ENCODE data around the gene HEG1. TPM values are rescaled to one million over a fixed set of nuclear protein-coding genes. Genes with fewer than 3 reads are reported as not detected.

The HEG1 gene
- total and polyA plus RNA-seq, 4 donors, result 20.2 to 32.5 (median 26.3) TPM

- Histone ChIP-seq H3K4me1 (ENCODE audit: control insufficient read depth, insufficient read depth, low read length) (no peaks in the 10 kb centered on the region), H3K36me3 (ENCODE audit: control insufficient read depth, insufficient read depth, low read length) (no peaks in the 10 kb centered on the region), H3K27me3 (ENCODE audit: control insufficient read depth, insufficient read depth, low read length) (no peaks in the 10 kb centered on the region), H3K27ac (ENCODE audit: low read depth, low read length) (no peak overlapping the region), H3K4me3 (ENCODE audit: low read depth, low read length) (no peak overlapping the region), H3K9me3 (ENCODE audit: control insufficient read depth, insufficient read depth, low read length) (no peaks in the 10 kb centered on the region)
- no CpG with 5 or more reads among the region's 3 CpGs for WGBS (ENCODE audit: insufficient coverage)
- no peak for DNase-seq (ENCODE audit: low read depth in 4 of 6, low spot score in 6 of 6)
Observed at GRCh38 chr3:124984754-124985153, 71.0 kb downstream of the HEG1 start.

DNA sequence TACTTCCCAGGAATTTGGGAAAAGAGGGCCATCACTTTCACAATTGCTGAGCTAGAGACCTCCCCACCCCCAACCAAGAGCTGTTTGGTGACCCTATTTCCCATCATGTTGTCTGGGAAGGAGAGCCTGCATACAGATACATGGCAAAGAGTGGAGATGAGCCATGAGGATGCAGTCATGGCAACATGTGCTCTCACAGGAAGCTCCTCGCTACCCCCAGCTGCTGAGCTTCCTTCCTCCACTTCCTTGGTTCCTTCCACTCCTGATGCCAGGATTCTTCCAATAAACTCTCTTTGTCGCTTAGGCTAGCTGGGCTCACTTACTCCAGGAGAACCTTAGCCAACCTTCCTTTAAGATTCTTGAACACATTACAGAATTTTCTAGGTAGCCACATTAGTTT lies 72.9 kb downstream of the HEG1 start:
- Histone ChIP-seq H3K36me3 (ENCODE audit: control insufficient read depth, insufficient read depth, low read length) (no peaks in the 10 kb centered on the region), H3K27me3 (ENCODE audit: control insufficient read depth, insufficient read depth, low read length) (no peaks in the 10 kb centered on the region), H3K9me3 (ENCODE audit: control insufficient read depth, insufficient read depth, low read length) (no peaks in the 10 kb centered on the region), H3K4me3 (ENCODE audit: low read depth, low read length) (no peak overlapping the region), H3K27ac (ENCODE audit: low read depth, low read length) (no peak overlapping the region), H3K4me1 (ENCODE audit: control insufficient read depth, insufficient read depth, low read length) (no peaks in the 10 kb centered on the region)
- WGBS (ENCODE audit: insufficient coverage), result 93% methylated on average over 2 of the region's 2 CpGs
- no peak for DNase-seq (ENCODE audit: low read depth in 4 of 6, low spot score in 6 of 6)

DNA sequence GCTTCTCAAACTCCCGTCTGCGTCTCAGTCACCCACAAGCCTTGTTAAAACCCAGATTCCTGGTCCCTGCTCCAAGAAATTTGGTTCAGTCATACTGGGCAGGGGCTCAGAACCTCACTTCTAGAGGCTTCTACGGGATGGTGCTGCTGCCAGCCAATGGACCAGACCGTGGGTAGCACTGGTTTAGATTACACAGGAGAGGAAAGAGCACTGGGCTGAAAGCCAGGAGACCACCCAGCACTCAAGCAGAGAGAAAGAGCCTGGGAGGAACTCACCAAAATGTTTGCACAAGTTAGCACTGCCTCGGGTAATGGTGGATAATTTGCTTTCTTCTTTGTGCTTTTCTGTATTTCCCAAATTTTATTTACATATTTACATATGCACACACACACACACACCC lies 74.3 kb downstream of the HEG1 start:
- WGBS (ENCODE audit: insufficient coverage), result 29% methylated on average over 2 of the region's 5 CpGs
- no peak for DNase-seq (ENCODE audit: low read depth in 4 of 6, low spot score in 6 of 6)
- no peaks in the 10 kb centered on the region for H3K36me3 ChIP-seq (ENCODE audit: control insufficient read depth, insufficient read depth, low read length)
- H3K4me1 ChIP-seq (ENCODE audit: control insufficient read depth, insufficient read depth, low read length), result no peaks in the 10 kb centered on the region
- H3K27ac ChIP-seq (ENCODE audit: low read depth, low read length), result no peak overlapping the region
- H3K4me3 ChIP-seq (ENCODE audit: low read depth, low read length), result no peak overlapping the region
- H3K27me3 ChIP-seq (ENCODE audit: control insufficient read depth, insufficient read depth, low read length), result no peaks in the 10 kb centered on the region
- H3K9me3 ChIP-seq (ENCODE audit: control insufficient read depth, insufficient read depth, low read length), result no peaks in the 10 kb centered on the region

DNA sequence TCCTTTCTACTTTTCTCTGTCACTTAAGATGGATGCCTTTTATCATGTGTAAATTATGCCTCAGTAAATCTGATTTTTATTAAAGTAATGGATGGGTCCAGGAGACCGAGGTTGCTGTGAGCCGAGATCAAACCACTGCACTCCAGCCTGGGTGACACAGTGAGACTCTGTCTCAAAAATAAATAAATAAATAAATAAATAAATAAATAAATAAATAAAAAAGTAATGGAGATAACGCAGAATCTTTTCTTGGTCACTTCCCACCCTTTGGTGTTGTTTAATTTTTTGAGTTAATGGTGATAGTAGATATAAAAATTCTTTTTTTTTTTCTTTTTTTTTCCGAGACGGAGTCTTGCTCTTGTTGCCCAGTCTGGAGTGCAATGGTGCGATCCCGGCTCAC lies 77.2 kb downstream of the HEG1 start:
- DNase-seq (ENCODE audit: low read depth in 4 of 6, low spot score in 6 of 6), result no peak
- H3K27me3 ChIP-seq (ENCODE audit: control insufficient read depth, insufficient read depth, low read length), result no peaks in the 10 kb centered on the region
- 96% methylated on average over 4 of the region's 7 CpGs for WGBS (ENCODE audit: insufficient coverage)
- no peaks in the 10 kb centered on the region for H3K4me1 ChIP-seq (ENCODE audit: control insufficient read depth, insufficient read depth, low read length)
- H3K36me3 ChIP-seq (ENCODE audit: control insufficient read depth, insufficient read depth, low read length), result no peaks in the 10 kb centered on the region
- no peak overlapping the region for H3K27ac ChIP-seq (ENCODE audit: low read depth, low read length)
- H3K4me3 ChIP-seq (ENCODE audit: low read depth, low read length), result no peak overlapping the region
- H3K9me3 ChIP-seq (ENCODE audit: control insufficient read depth, insufficient read depth, low read length), result no peaks in the 10 kb centered on the region

DNA sequence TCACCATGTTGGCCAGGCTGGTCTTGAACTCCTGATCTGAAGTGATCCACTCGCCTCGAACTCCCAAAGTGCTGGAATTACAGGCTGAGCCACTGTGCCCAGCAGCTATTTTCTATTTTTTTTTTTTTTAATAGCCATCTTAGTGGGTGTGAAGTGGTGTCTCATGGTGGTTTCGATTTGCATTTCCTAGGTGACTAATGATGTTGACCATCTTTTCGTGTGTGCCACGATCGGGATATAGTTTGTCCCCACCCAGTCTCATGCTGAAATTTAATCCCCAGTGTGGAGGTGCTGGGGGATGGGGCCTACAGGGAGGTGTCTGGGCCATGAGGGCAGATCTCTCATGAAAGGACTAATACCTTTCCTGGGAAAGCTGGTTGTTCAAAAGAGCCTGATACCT lies 79.4 kb downstream of the HEG1 start:
- Histone ChIP-seq H3K4me1 (ENCODE audit: control insufficient read depth, insufficient read depth, low read length) (no peaks in the 10 kb centered on the region), H3K4me3 (ENCODE audit: low read depth, low read length) (no peak overlapping the region), H3K36me3 (ENCODE audit: control insufficient read depth, insufficient read depth, low read length) (peaks cover 4% of the 10 kb centered on the region), H3K27ac (ENCODE audit: low read depth, low read length) (no peak overlapping the region), H3K27me3 (ENCODE audit: control insufficient read depth, insufficient read depth, low read length) (no peaks in the 10 kb centered on the region), H3K9me3 (ENCODE audit: control insufficient read depth, insufficient read depth, low read length) (no peaks in the 10 kb centered on the region)
- DNase-seq (ENCODE audit: low read depth in 4 of 6, low spot score in 6 of 6), result no peak
- 89% methylated on average over 4 of the region's 6 CpGs for WGBS (ENCODE audit: insufficient coverage)

GRCh38 chr3:124974691-124975090 lies 81.1 kb downstream of the HEG1 start:
- H3K4me3 ChIP-seq (ENCODE audit: low read depth, low read length), result no peak overlapping the region
- H3K4me1 ChIP-seq (ENCODE audit: control insufficient read depth, insufficient read depth, low read length), result no peaks in the 10 kb centered on the region
- WGBS (ENCODE audit: insufficient coverage), result 80% methylated on average over 1 of the region's 2 CpGs
- H3K36me3 ChIP-seq (ENCODE audit: control insufficient read depth, insufficient read depth, low read length), result peaks cover 9% of the 10 kb centered on the region
- H3K9me3 ChIP-seq (ENCODE audit: control insufficient read depth, insufficient read depth, low read length), result no peaks in the 10 kb centered on the region
- H3K27me3 ChIP-seq (ENCODE audit: control insufficient read depth, insufficient read depth, low read length), result no peaks in the 10 kb centered on the region
- no peak for DNase-seq (ENCODE audit: low read depth in 4 of 6, low spot score in 6 of 6)
- H3K27ac ChIP-seq (ENCODE audit: low read depth, low read length), result no peak overlapping the region

DNA sequence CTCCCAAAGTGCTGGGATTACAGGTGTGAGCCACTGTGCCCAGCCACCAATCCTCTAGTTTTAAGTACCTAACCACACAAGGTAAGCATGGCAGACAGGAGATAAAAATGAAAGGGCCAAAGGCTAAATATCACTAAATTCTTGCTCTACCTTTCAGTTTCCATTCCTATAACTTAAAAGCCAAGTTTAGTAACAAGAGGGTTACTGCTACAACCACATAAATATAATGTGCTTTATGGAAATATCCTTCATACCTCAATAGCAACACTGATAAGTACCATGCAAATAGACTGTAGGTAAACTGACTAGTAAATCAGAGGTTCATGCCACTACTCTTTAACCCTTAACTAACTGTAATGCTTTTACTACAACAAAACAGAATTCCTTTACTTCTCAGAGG lies 82.5 kb downstream of the HEG1 start:
- no peak for DNase-seq (ENCODE audit: low read depth in 4 of 6, low spot score in 6 of 6)
- H3K27me3 ChIP-seq (ENCODE audit: control insufficient read depth, insufficient read depth, low read length), result no peaks in the 10 kb centered on the region
- no peak overlapping the region for H3K4me3 ChIP-seq (ENCODE audit: low read depth, low read length)
- no peaks in the 10 kb centered on the region for H3K4me1 ChIP-seq (ENCODE audit: control insufficient read depth, insufficient read depth, low read length)
- no peaks in the 10 kb centered on the region for H3K9me3 ChIP-seq (ENCODE audit: control insufficient read depth, insufficient read depth, low read length)
- H3K27ac ChIP-seq (ENCODE audit: low read depth, low read length), result no peak overlapping the region
- H3K36me3 ChIP-seq (ENCODE audit: control insufficient read depth, insufficient read depth, low read length), result peaks cover 12% of the 10 kb centered on the region

DNA sequence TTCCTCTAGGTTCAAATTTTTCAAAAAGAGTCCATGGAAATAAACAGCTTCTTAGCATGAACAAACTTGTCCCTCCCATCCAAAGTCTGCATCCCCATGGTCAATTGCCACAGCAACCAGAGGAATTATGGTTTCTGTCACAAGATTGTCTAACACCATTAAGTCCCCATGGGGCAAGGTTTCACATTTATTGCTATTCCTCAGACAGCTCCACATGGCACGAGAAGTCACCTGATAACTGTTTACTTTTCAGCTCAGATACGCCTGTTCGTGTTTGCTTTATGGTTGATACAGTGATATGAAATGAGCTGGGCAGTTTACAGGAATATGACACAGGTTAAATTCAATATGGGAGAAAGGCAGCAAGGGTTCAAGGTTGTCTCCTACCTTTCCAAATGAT lies 83.3 kb downstream of the HEG1 start:
- no peaks in the 10 kb centered on the region for H3K27me3 ChIP-seq (ENCODE audit: control insufficient read depth, insufficient read depth, low read length)

GRCh38 chr3:124969963-124970722 lies 85.7 kb downstream of the HEG1 start:
- 86% methylated on average over 12 of the region's 18 CpGs for WGBS (ENCODE audit: insufficient coverage)
- no peaks in the 10 kb centered on the region for H3K27me3 ChIP-seq (ENCODE audit: control insufficient read depth, insufficient read depth, low read length)
- H3K9me3 ChIP-seq (ENCODE audit: control insufficient read depth, insufficient read depth, low read length), result no peaks in the 10 kb centered on the region
- H3K4me1 ChIP-seq (ENCODE audit: control insufficient read depth, insufficient read depth, low read length), result no peaks in the 10 kb centered on the region
- DNase-seq (ENCODE audit: low read depth in 4 of 6, low spot score in 6 of 6), result no peak
- no peak overlapping the region for H3K27ac ChIP-seq (ENCODE audit: low read depth, low read length)
- H3K36me3 ChIP-seq (ENCODE audit: control insufficient read depth, insufficient read depth, low read length), result peaks cover 15% of the 10 kb centered on the region
- no peak overlapping the region for H3K4me3 ChIP-seq (ENCODE audit: low read depth, low read length)

More for the DNA sequence above, 83.3 kb downstream of the HEG1 start:
- Histone ChIP-seq H3K4me3 (ENCODE audit: low read depth, low read length) (no peak overlapping the region), H3K27ac (ENCODE audit: low read depth, low read length) (no peak overlapping the region), H3K36me3 (ENCODE audit: control insufficient read depth, insufficient read depth, low read length) (peaks cover 15% of the 10 kb centered on the region), H3K9me3 (ENCODE audit: control insufficient read depth, insufficient read depth, low read length) (no peaks in the 10 kb centered on the region), H3K4me1 (ENCODE audit: control insufficient read depth, insufficient read depth, low read length) (no peaks in the 10 kb centered on the region)
- no peak for DNase-seq (ENCODE audit: low read depth in 4 of 6, low spot score in 6 of 6)
- no CpG with 5 or more reads among the region's 3 CpGs for WGBS (ENCODE audit: insufficient coverage)

DNA sequence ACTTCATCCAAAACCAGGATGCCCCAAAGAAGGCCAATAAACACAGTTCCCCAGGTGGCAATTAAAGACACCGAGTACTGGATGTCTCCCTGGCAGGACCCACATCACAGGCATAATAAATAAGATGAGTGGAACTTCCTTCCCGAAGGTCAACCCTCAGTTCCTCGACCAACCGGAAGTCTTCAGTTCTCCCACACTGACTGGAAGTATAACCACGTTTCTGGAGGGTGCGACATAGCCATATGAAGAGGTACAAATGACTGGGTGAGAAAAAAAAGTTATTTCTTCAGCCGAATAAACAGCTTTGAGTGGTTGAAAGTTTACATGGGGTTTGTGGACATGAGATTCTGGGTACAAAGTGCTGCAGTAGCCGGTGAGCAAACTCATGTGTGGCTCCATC lies 86.6 kb downstream of the HEG1 start:
- DNase-seq (ENCODE audit: low read depth in 4 of 6, low spot score in 6 of 6), result no peak
- no peak overlapping the region for H3K4me3 ChIP-seq (ENCODE audit: low read depth, low read length)
- H3K4me1 ChIP-seq (ENCODE audit: control insufficient read depth, insufficient read depth, low read length), result no peaks in the 10 kb centered on the region
- 95% methylated on average over 5 of the region's 8 CpGs for WGBS (ENCODE audit: insufficient coverage)
- H3K27ac ChIP-seq (ENCODE audit: low read depth, low read length), result no peak overlapping the region
- H3K27me3 ChIP-seq (ENCODE audit: control insufficient read depth, insufficient read depth, low read length), result no peaks in the 10 kb centered on the region
- peaks cover 15% of the 10 kb centered on the region for H3K36me3 ChIP-seq (ENCODE audit: control insufficient read depth, insufficient read depth, low read length)
- H3K9me3 ChIP-seq (ENCODE audit: control insufficient read depth, insufficient read depth, low read length), result no peaks in the 10 kb centered on the region

Measured in spinal cord (tissue), 10 donors.